C4-2B (cell line): Measurements from ENCODE around the gene ADAP1.

Source experiments
- ZFX ChIP-seq: fragments of 450-650 bp; IDR thresholded peaks from 2 replicates; pipeline ENCODE4 v1.6.1; 2017
- TF ChIP-seq, protein P1 (sequence below): fragments of 450-650 bp; conservative IDR thresholded peaks from 2 replicates; pipeline ENCODE4 v1.5.1; 2017; ENCODE audit warnings: mild to moderate bottlenecking

DNA sequence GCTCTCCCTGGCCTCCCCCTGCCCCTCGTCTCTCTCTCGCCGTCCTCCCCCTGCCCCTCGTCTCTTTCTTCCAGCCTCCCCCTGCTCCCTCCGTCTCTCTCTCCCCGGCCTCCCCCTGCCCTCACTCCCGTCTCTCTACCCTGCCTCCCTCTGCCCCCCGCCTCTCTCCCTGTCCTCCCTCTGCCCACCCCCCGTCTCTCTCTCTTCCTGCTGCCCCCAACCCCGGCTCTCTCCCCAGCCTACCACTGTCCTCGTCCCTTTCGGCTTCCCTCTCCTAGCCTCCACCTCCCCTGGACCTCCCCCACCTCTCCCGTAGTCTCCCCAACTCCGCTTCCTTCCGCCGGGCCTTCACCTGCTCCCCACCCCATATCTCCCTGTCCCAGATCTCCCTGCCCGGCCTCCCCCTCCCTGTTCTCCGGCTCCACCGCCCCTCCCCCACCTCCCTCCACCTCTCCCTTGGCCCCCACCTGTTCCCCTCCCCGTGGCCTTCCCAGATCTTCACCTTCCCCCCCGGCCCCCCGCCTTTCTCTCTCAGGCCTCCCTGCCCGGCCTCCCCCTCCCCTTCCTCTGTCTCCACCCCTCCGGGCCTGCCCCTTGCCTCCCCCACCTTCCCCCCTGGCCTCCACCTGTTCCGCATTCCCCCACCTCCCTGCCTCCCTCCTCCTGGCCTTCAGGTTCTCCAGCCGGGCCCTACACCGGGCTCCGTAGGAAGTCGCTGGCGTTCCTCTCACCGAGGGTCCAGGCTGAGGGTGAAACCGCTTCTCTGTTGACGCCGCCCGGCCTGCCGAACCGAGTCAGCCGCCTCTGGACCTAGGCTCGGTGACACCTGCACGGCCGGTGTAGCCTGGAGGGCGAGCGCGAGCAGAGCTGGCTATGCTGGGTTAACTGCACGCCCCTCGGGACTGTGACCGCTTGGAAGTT, 76.9 kb downstream of the ADAP1 start:
- TF ChIP-seq, protein P1, sequence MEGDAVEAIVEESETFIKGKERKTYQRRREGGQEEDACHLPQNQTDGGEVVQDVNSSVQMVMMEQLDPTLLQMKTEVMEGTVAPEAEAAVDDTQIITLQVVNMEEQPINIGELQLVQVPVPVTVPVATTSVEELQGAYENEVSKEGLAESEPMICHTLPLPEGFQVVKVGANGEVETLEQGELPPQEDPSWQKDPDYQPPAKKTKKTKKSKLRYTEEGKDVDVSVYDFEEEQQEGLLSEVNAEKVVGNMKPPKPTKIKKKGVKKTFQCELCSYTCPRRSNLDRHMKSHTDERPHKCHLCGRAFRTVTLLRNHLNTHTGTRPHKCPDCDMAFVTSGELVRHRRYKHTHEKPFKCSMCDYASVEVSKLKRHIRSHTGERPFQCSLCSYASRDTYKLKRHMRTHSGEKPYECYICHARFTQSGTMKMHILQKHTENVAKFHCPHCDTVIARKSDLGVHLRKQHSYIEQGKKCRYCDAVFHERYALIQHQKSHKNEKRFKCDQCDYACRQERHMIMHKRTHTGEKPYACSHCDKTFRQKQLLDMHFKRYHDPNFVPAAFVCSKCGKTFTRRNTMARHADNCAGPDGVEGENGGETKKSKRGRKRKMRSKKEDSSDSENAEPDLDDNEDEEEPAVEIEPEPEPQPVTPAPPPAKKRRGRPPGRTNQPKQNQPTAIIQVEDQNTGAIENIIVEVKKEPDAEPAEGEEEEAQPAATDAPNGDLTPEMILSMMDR, result no peak
- no peak for TF ChIP-seq ZFX
